GM21423 (cell line): ENCODE measurements around the gene RNF144A.

Source experiments
- ATAC-seq: cut with Tn5 transposase; IDR thresholded peaks from one replicate; pipeline ENCODE4 v1.9.1; 2021; ENCODE audit warnings: mild to moderate bottlenecking, moderate library complexity; ENCODE audit not compliant: unreplicated experiment

The RNF144A gene

GRCh38 chr2:7018282-7018701 is 101.1 kb downstream of the RNF144A start:
- no peak for ATAC-seq

GRCh38 chr2:7018767-7019166 is 101.6 kb downstream of the RNF144A start:
- ATAC-seq = no peak

GRCh38 chr2:7019191-7019590 is 102.0 kb downstream of the RNF144A start:
- no peak for ATAC-seq

GRCh38 chr2:7020059-7020458 is 102.8 kb downstream of the RNF144A start:
- no peak for ATAC-seq

- no peak for ATAC-seq
Measured at GRCh38 chr2:7020468-7020867, 103.3 kb downstream of the RNF144A start.

- ATAC-seq = no peak
Measured at GRCh38 chr2:7020939-7021470, 103.8 kb downstream of the RNF144A start.

- ATAC-seq = no peak
Measured at GRCh38 chr2:7022492-7023385, 105.5 kb downstream of the RNF144A start.

GRCh38 chr2:7023542-7023941 is 106.3 kb downstream of the RNF144A start:
- no peak for ATAC-seq

GRCh38 chr2:7024261-7024660 is 107.0 kb downstream of the RNF144A start:
- no peak for ATAC-seq

GRCh38 chr2:7025082-7025481 is 107.9 kb downstream of the RNF144A start:
- no peak for ATAC-seq

GRCh38 chr2:7026742-7027141 is 109.5 kb downstream of the RNF144A start:
- no peak for ATAC-seq

- ATAC-seq = no peak
Measured at GRCh38 chr2:7027411-7027810, 110.2 kb downstream of the RNF144A start.

- ATAC-seq = no peak
Measured at GRCh38 chr2:7027956-7028655, 110.9 kb downstream of the RNF144A start.

GRCh38 chr2:7028846-7029245 is 111.6 kb downstream of the RNF144A start:
- no peak for ATAC-seq

- ATAC-seq = no peak
Measured at GRCh38 chr2:7029291-7030059, 112.3 kb downstream of the RNF144A start.

GRCh38 chr2:7030810-7031209 is 113.6 kb downstream of the RNF144A start:
- no peak for ATAC-seq

- no peak for ATAC-seq
Measured at GRCh38 chr2:7031547-7032245, 114.5 kb downstream of the RNF144A start.

GRCh38 chr2:7032371-7032770 is 115.2 kb downstream of the RNF144A start:
- no peak for ATAC-seq

- no peak for ATAC-seq
Measured at GRCh38 chr2:7033136-7033960, 116.1 kb downstream of the RNF144A start.

- no peak for ATAC-seq
Measured at GRCh38 chr2:7034303-7034702, 117.1 kb downstream of the RNF144A start.
